Stimulated activated CD4-positive, alpha-beta T cell treated with anti-CD3 and anti-CD28 coated beads, TNF-alpha, amount 100 ng/mL, for 24 hours (primary cell): ENCODE measurements around the gene MTMR6.
"Not testable (repeated sequence)": the region's sequence is repeated elsewhere in the genome, so short reads cannot be mapped to it uniquely, and the experiment has no call there.

Experiments used
- DNase-seq, 3 experiments: peaks; one replicate each; pipeline ENCODE4 v3.0.0-alpha.2; 2020; ENCODE audit warnings: low read depth in 3 of 3

Gene MTMR6

DNA sequence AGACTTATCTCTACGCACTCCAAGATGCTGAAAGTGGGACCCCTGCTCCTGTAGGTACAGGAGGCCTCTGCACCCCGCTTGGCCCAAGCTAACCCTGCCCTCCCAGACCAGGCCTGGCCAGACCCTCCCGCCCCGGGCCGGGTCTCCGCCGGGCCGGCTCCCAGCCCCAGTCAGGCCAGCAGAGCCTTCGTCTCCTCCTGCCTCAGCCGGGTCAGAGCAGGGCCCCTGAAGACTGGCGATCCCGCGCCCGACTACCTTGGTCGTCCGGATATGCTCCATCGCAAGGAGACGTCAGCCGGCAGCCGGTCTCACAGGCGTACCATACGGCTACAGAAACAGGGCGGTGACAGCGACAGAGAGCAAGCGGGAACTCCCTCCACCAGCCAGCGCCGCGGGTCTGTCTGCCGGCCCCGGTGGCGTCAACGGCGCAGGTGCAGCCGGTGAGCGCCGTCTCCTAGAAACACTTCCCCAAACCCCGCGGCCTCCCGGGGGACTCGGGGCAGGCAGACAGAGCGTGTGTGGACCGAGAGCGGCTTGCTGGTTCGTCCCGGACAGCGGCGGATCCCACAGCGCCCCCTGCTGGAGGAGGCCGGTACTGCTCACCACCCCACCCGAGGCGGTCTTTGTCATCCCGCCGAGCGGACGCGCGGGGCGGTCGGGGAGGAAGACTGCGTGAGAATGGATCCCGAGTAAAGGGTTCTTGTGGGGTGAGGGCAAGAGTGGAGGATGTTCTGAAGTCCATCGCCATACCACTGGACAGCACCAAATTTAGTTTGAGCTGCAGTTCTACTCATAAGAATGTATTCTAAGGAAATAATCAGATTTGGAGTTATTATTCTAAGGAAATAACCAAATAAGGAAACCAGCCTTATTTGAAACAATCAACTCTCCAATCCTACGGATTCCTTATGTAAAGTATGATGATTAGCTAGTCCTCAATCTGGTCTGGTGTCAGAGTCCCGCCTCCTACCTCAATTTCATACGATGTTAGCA lies at the start of gene MTMR6:
Gene MTMR6, minus strand, starts transcription at position 520 of the 993 bp plus-strand sequence. Its CDS starts 241 bp downstream, at position 279.
- DNase-seq = peak; percentile 91 to 94 (median 91)

DNA sequence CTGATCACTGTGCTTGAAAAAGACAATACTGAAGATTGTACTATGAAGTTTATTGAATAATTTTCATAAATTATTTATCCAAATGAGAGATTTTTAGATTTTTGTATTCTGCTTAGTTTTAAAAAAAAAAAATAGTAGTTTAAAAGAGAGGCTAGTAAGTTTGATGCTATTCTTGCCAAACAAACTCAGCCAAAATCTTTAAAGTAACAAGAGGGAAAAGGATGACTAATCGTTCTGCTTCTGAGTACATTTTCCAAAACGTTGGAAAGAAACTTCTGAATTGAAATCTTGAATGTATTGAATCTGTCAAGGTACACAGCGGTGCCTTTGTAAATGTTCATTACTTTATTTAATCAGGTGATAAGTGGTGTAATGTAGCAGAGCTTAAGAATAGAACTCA lies 48.6 kb upstream of the MTMR6 start:
- DNase-seq = no peak

DNA sequence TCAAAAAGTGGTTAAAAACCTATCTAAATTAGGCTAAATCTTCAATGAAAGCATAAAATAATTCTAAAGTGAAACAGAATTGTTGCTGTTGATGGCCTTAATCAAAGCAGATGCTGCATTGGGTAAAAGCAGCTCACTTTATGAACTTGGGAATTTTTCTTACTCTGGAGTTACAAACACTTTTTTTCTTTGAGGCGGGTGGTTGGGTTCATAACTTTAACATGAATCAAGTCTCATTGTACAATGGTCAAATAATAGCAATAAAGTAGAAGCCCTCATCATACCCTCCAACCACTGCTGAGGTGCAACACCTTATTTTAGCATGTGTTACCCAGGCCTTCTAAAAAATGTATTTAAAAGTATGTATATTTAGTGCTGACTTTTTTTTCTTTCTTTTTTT lies 43.3 kb upstream of the MTMR6 start:
- no peak for DNase-seq

- DNase-seq = no peak
Observed at GRCh38 chr13:25329706-25330105, 42.4 kb upstream of the MTMR6 start.

GRCh38 chr13:25324100-25324499 lies 36.8 kb upstream of the MTMR6 start:
- no peak for DNase-seq

DNA sequence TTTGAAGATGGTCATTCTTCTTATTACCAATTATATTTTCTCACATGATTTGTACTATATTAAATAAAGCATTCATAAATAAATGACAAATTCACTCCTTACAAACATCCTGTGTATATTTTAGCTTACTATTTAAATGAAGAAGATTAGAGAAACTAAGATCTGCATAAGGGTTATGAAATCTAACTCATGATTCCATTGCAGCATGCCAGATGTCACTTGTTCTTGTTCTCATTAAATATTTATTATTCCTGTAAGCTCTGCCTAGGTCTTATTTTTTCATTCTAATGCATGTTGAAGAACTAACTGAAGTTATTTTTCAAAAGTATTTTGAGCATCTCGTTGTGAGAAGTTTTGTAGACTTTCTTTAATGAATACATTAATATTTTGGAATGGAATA lies 32.5 kb upstream of the MTMR6 start:
- DNase-seq = no peak

DNA sequence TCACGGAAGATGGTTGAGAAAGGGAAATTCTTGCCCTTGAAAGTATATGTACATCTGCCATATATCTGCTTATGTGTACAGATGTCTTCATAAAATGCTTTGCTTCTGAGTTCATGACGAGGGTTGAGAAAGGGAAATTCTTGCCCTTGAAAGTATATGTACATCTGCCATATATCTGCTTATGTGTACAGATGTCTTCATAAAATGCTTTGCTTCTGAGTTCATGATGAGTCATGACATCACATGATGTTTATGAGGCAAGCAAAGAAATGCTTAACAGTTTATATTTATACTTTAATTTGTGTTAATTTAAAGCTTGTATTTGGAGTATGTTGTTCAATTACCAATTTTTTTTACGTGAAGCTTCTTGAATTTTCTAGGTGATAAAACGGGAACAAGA lies 31.7 kb upstream of the MTMR6 start:
- not testable (repeated sequence) for DNase-seq

DNA sequence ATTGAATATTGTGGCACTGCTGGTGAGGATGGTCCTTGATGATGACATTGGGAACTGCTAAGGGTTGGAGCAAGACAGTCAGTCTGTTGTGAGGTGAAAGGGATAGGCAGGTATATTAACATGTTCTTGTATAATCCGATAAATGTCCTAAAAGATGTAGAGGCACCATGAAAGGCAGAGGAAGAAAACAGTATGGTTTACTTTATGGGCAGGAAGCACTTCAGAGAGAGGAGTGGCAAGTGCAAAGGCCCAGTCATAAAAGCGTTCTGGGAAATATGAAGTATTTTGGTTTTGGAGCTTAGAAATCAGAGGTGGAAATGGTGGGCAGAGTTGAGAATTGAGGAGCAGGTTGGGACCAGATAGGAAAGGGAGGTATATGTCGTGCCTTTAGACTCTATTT lies 23.6 kb upstream of the MTMR6 start:
- no peak for DNase-seq

- no peak for DNase-seq
Observed at GRCh38 chr13:25306671-25307464, 19.6 kb upstream of the MTMR6 start.

GRCh38 chr13:25302121-25302520 lies 14.8 kb upstream of the MTMR6 start:
- no peak for DNase-seq

DNA sequence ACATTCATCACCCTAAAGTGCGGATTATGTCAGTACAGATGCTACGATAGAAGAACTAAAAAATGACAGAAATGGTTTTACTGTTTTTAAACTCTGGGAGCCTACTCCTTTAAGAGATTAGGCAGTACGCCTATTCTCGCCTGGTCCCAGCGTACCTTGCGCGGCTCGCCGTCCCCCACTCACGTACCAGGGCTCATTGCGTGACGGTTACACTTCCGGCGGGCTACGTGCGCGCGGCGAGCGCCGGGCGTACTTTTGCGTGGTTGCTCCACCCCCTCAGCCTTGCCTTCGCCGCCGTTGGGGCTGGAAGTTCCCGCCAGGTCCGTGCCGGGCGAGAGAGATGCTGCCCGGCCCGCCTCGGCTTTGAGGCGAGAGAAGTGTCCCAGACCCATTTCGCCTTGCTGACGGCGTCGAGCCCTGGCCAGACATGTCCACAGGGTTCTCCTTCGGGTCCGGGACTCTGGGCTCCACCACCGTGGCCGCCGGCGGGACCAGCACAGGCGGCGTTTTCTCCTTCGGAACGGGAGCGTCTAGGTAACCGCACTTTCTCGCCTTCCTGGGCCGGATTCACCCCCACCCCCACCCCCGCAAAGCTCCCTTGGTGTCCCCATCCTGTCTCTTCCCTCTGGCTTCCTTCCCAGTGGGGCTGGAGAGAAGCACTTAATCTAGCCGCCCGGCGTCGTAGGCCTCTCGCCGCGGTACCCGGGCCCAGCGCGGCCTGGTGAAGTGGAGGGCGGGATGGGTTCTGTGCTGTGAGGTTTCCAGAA lies 14.2 kb upstream of the MTMR6 start, which contains the start of gene NUP58:
Gene NUP58, plus strand, starts transcription at position 279 of the 767 bp plus-strand sequence. Its CDS starts 149 bp downstream, at position 428.
- peak; percentile 87 to 92 (median 88) for DNase-seq

- peak in 1 of 3 experiments; percentile 9 for DNase-seq
Observed at GRCh38 chr13:25300861-25301346, 13.6 kb upstream of the MTMR6 start.

DNA sequence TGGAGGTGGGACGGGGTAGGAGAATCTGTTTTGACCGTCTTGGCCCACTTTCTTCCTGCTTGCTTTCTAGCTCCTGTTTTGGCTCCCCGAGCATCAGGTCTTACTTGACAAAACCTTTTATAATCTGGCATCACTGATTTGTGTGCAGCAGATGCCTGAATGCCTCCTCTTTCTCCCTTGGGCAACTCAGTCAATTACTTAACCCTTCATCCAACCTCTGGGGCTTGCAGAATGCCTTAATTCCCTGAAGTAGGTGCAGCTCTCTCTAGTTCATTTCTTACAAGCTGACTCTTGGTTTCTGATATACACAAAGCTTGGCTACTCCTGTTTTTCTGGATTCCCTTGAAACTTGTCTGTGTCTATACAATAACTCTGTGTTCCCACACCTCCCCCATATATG lies 8.4 kb upstream of the MTMR6 start:
- DNase-seq = no peak

DNA sequence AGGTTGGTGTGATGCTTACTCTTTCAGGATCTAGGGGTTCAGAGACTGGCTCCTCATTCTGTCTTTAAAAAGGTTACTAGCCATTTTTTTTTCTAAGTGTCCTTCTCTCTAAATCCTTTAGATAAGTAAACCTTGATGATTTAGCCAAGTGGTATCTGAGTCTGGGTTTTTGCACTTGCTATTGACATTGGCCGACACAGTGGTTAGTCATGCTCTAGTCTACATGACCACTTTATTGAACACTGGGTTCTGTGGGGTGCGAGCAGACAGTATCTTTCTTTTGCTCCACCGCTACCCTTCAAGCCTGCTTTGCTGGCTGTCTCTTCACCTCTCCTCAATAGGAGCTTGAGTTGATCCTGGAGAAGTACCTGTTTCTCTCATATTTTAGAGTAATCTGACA lies 7.9 kb upstream of the MTMR6 start:
- no peak for DNase-seq

DNA sequence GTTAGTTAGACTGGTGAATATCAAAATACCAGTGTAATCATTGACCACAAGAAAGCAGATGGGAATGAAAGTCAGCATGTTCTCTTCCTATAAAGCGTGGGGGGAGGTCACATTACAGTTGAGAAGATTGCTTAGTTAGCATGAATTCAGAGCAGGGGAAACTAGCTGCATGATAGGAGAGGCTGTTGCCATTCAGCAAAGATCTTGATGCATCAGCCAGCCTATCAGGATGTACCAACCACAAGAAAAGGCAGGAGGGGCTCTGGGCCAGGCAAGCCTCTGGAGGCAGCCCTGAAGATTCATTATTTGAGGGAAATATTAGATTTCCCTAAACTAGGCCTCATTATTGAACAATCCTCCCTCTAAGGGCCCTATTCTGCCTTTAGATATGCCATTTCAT lies 5.0 kb upstream of the MTMR6 start:
- DNase-seq = no peak

GRCh38 chr13:25291691-25292090 lies 4.4 kb upstream of the MTMR6 start:
- DNase-seq = no peak

- DNase-seq = no peak
Observed at GRCh38 chr13:25288966-25289365, 1.7 kb upstream of the MTMR6 start.

GRCh38 chr13:25286308-25286968 lies 850 bp downstream of the MTMR6 start:
- peak in 1 of 3 experiments; percentile 12 for DNase-seq

DNA sequence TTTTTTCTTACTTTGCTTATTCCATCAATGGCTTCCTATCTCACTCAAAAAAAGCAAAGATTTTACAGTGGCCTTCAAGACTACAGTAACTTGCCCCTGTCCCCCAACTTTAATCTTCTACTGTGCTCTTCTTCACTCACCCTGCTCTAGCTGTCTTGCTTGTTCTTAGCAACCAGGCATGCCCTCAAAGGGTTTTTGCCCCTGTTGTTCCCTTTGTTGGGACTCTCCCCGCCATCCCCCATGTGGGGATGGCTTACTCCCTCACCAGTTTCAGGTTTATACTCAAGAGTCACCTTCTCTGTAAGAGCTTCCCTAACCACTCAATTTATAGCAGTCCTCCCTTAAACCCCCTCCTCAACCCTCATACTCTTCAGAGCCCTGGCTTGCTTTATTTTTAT lies 5.4 kb downstream of the MTMR6 start:
- DNase-seq = peak in 1 of 3 experiments; percentile 6

GRCh38 chr13:25281193-25281934 lies 5.9 kb downstream of the MTMR6 start:
- no peak for DNase-seq
